MM.1S (cell line): ENCODE measurements around the gene ACCSL.

Experiments
- DNase-seq: peaks from one replicate; pipeline ENCODE4 v3.0.0-alpha.2; 2015
- H2AFZ ChIP-seq: fragments of 300-600 bp; sonication (generic); 2 replicates; pipeline ENCODE4 v1.6.0; 2016; ENCODE audit warnings: antibody characterized with exemption, low read length
- H3F3A ChIP-seq: fragments of 300-600 bp; sonication (generic); 2 replicates; pipeline ENCODE4 v1.6.1; 2016; ENCODE audit warnings: mild to moderate bottlenecking, antibody characterized with exemption, low read length, moderate library complexity, mixed read lengths; ENCODE audit not compliant: insufficient read depth
- H3K27ac ChIP-seq: fragments of 300-600 bp; sonication (generic); 2 replicates; pipeline ENCODE4 v1.5.1; 2016; ENCODE audit warnings: mild to moderate bottlenecking, low read length
- H3K27me3 ChIP-seq: fragments of 300-600 bp; sonication (generic); replicated peaks from 2 replicates; pipeline ENCODE4 v1.6.0; 2016; ENCODE audit warnings: low read length; ENCODE audit not compliant: insufficient read depth
- H3K36me3 ChIP-seq: fragments of 300-600 bp; sonication (generic); replicated peaks from 2 replicates; pipeline ENCODE4 v1.6.1; 2016; ENCODE audit warnings: mild to moderate bottlenecking, low read length, mixed read lengths; ENCODE audit not compliant: insufficient read depth
- H3K4me1 ChIP-seq: fragments of 300-600 bp; sonication (generic); 2 replicates; pipeline ENCODE4 v1.6.1; 2016; ENCODE audit warnings: low read length, mixed read lengths
- H3K4me2 ChIP-seq: fragments of 300-600 bp; sonication (generic); 2 replicates; pipeline ENCODE4 v1.6.0; 2016; ENCODE audit warnings: low read depth, low read length
- H3K4me3 ChIP-seq: fragments of 300-600 bp; sonication (generic); 2 replicates; pipeline ENCODE4 v1.5.1; 2016; ENCODE audit warnings: low read length, mixed read lengths
- H3K79me2 ChIP-seq: fragments of 300-600 bp; sonication (generic); 2 replicates; pipeline ENCODE4 v1.6.1; 2016; ENCODE audit warnings: mixed run types, low read length, mixed read lengths
- H3K9ac ChIP-seq: fragments of 300-600 bp; sonication (generic); 2 replicates; pipeline ENCODE4 v1.6.1; 2016; ENCODE audit warnings: low read length, mixed read lengths
- H3K9me2 ChIP-seq: fragments of 300-600 bp; sonication (generic); replicated peaks from 2 replicates; pipeline ENCODE4 v1.6.1; 2016; ENCODE audit warnings: mild to moderate bottlenecking, low read length, mixed read lengths; ENCODE audit not compliant: insufficient read depth
- H3K9me3 ChIP-seq: fragments of 300-600 bp; sonication (generic); replicated peaks from 2 replicates; pipeline ENCODE4 v1.6.1; 2016; ENCODE audit warnings: mild to moderate bottlenecking, low read length, mixed read lengths; ENCODE audit not compliant: insufficient read depth
- H4K20me1 ChIP-seq: fragments of 300-600 bp; sonication (generic); 2 replicates; pipeline ENCODE4 v1.6.1; 2016; ENCODE audit warnings: mild to moderate bottlenecking, low read length, moderate library complexity, mixed read lengths; ENCODE audit not compliant: insufficient read depth
- CTCF ChIP-seq: fragments of 300-600 bp; sonication (generic); IDR thresholded peaks from 2 replicates; pipeline ENCODE4 v1.5.1; 2016; ENCODE audit warnings: antibody characterized with exemption, low read length, mixed read lengths
- EZH2 ChIP-seq: fragments of 300-600 bp; sonication (generic); optimal IDR thresholded peaks from 2 replicates; pipeline ENCODE3; 2017; ENCODE audit warnings: low read depth, mild to moderate bottlenecking, antibody characterized with exemption, low read length, mixed read lengths
- EZH2phosphoT487 ChIP-seq: fragments of 300-600 bp; sonication (generic); IDR thresholded peaks from 2 replicates; pipeline ENCODE4 v1.6.1; 2018; ENCODE audit warnings: antibody characterized with exemption, low read length

The ACCSL gene

GRCh38 chr11:44047931-44048431 is at the start of gene ACCSL:
Gene ACCSL, plus strand, starts transcription at chr11:44047981. Its CDS starts 56 bp downstream, at chr11:44048037.
- H3K4me3 ChIP-seq, result no peak within 1 kb of the TSS
- H3K27ac ChIP-seq, result no peak within 1 kb of the TSS
- H3K9me3 ChIP-seq, result no peaks in the 10 kb centered on the region
- H3K4me2 ChIP-seq, result no peak within 1 kb of the TSS
- no peaks in the 10 kb centered on the region for H3K9me2 ChIP-seq
- TF ChIP-seq EZH2phosphoT487 (no peak), EZH2 (no peak), CTCF (no peak)
- H3K36me3 ChIP-seq, result no peaks in the 10 kb centered on the region
- no peaks in the 10 kb centered on the region for H3K79me2 ChIP-seq
- no peaks in the 10 kb centered on the region for H4K20me1 ChIP-seq
- H3K27me3 ChIP-seq, result no peaks in the 10 kb centered on the region
- H3K4me1 ChIP-seq, result no peaks in the 10 kb centered on the region
- no peaks in the 10 kb centered on the region for H3F3A ChIP-seq
- no peak within 1 kb of the TSS for H2AFZ ChIP-seq
- H3K9ac ChIP-seq, result no peak within 1 kb of the TSS
- no peak for DNase-seq

- Histone ChIP-seq H3K79me2 (no peaks in the 10 kb centered on the region), H3K9ac (no peak overlapping the region), H2AFZ (no peak overlapping the region), H3K27ac (no peak overlapping the region), H3K27me3 (no peaks in the 10 kb centered on the region), H4K20me1 (no peaks in the 10 kb centered on the region), H3K9me3 (no peaks in the 10 kb centered on the region), H3F3A (no peaks in the 10 kb centered on the region), H3K4me2 (no peak overlapping the region), H3K4me1 (no peaks in the 10 kb centered on the region), H3K4me3 (no peak overlapping the region), H3K36me3 (no peaks in the 10 kb centered on the region), H3K9me2 (no peaks in the 10 kb centered on the region)
- TF ChIP-seq EZH2phosphoT487 (no peak), CTCF (no peak), EZH2 (no peak)
- no peak for DNase-seq
These were observed 49.5 kb upstream of the ACCSL start for GRCh38 chr11:43998308-43998707.

DNA sequence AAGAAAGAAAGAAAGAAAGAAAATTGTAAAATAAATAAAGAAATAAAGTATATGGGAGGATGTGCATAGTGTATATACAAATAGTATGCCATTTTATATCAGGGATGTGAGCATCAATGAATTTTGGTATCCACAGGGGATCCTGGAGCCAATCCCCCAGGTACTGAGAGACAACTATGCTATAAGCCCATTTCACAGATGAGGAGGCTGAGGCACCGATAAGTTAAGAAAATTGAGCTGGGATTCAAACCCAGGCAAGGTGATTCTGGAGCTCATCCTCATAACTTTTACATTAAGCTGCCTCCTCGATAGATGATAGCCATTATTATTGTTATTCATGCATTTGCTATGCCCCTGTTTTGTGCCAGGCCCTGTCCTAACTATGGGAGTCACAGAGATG is 47.0 kb upstream of the ACCSL start:
- no peak for DNase-seq
- H3K4me3 ChIP-seq, result no peak overlapping the region
- H3K27me3 ChIP-seq, result no peaks in the 10 kb centered on the region
- H3K36me3 ChIP-seq, result no peaks in the 10 kb centered on the region
- H3F3A ChIP-seq, result no peaks in the 10 kb centered on the region
- H3K9me2 ChIP-seq, result no peaks in the 10 kb centered on the region
- H3K4me2 ChIP-seq, result no peak overlapping the region
- no peak overlapping the region for H3K27ac ChIP-seq
- no peaks in the 10 kb centered on the region for H3K79me2 ChIP-seq
- no peaks in the 10 kb centered on the region for H3K9me3 ChIP-seq
- H4K20me1 ChIP-seq, result no peaks in the 10 kb centered on the region
- H3K9ac ChIP-seq, result no peak overlapping the region
- no peak overlapping the region for H2AFZ ChIP-seq
- no peaks in the 10 kb centered on the region for H3K4me1 ChIP-seq
- TF ChIP-seq EZH2 (no peak), EZH2phosphoT487 (no peak), CTCF (no peak)
